Fibroblast of the aortic adventitia (primary cell): ENCODE data around the gene NRCAM. TPM values are rescaled to one million over a fixed set of nuclear protein-coding genes. Genes with fewer than 3 reads are reported as not detected.

ENCODE experiments used
- DNase-seq: peaks from one replicate; pipeline ENCODE4 v3.0.0-alpha.2; 2010; ENCODE audit warnings: low read depth
- H3K4me3 ChIP-seq: 2 replicates; pipeline ENCODE4 v1.5.1; 2011; ENCODE audit warnings: low read depth, mild to moderate bottlenecking, control low read depth, low read length, moderate library complexity
- CTCF ChIP-seq: IDR thresholded peaks from 2 replicates; pipeline ENCODE4 v1.5.1; 2011; ENCODE audit warnings: mild to moderate bottlenecking, low read length, control low read depth, inconsistent platforms; ENCODE audit not compliant: insufficient read depth
- total RNA-seq: library from RNA; depleted of rRNA; stranded (reverse); fragments of >200 nt; gene quantifications from 2 replicates; pipeline ENCODE4 v1.2.3, GENCODE V29; 2012; ENCODE audit warnings: low replicate concordance

The NRCAM gene
- total RNA-seq, 1 donor, result 2.3 TPM

DNA sequence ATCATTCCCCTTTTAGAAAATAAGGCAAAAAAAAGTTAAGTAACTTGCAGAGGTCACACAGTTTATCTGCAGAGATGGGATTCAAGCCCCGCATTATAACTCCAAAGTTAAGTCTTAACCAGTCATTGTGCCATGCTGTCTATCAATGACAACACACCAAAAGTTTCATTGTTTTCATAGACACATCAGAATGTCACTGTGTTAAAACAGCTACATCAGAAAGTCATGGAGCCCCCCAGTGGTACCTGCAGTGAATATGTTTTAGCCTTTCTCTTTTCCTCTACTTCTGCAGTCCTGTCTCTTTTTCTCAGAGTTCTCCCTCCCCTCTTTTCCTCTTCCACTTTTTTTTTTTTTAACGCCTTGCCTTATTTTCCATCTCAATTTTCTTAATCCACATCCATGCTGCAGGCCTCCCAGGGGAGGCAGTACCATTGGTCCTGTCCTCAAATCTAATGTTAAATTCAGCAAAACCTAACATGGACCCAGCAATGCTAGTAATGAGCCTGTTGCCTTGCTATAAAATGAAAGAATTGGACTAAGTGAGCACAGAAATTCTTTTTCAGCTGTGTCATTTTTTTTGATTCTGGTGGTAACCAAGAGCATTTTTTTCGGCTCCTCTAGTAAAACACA, 3.8 kb upstream of the NRCAM start:
- no peak overlapping the region for H3K4me3 ChIP-seq
- TF ChIP-seq CTCF, result peak; percentile 66
- peak; percentile 56 for DNase-seq

- no peak overlapping the region for H3K4me3 ChIP-seq
- no peak for DNase-seq
- no peak for TF ChIP-seq CTCF
Measured at GRCh38 chr7:108457871-108458270, 1.6 kb upstream of the NRCAM start.

DNA sequence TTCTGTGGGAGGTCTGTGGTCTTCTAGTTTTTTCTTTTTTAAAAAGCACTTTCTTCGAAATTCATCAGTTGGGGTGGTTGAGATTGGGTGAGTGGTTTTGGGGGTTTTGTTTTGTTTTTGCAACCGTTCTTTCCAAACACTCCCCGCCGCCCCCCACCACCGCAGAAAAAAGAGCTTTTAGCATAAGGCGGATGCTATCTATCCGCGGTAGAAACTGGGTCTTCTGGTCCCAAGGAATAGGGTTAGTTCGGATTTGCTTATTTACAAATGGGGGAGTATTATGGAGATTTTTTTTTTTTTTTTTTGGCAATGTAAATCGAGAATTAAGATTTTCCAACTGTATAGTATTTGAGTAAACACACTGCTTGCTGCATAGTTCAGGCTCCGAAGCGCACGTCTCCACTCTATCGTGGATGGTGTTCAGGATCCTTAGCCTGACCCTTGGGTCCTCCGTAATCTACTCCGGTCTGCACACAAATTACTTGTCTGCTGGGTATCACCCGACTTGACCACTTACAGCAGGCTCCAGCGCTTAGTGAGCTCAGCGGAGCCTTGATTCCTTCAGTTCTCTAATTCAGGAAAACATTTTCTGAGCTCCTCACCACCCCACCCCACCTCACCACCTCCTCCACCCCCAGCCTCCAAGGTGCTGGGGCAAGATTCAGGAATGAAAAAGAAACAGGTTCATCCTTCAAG, 757 bp upstream of the NRCAM start:
- H3K4me3 ChIP-seq, result peak overlapping the region; percentile 74
- no peak for DNase-seq

DNA sequence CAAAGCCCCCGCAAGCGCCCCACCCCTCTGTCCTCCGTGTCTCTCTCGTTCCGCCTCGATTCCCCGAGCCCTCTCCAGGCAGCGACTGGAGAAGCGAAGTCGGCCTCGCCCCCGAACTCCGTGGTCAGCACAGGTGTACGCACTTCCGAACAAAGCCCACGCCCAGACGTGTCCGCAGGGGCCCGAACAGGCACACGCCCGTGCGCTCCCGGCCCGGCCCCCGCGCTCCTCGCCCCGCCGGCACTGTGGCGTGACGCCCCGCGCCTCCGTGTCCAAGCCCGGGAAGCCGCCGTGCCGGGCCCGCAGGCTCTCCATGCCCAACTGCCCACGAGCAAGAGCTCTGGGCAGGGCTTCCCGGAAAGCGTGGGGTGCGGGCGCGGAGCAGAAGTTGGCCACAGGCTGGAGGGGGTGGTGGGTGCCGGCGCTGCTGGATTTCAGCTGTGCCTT, 662 bp downstream of the NRCAM start:
- peak overlapping the region; percentile 74 for H3K4me3 ChIP-seq
- no peak for DNase-seq
- TF ChIP-seq CTCF, result no peak

More for the DNA sequence above, 757 bp upstream of the NRCAM start:
- no peak for TF ChIP-seq CTCF

- DNase-seq, result peak; percentile 37
Measured at GRCh38 chr7:108454674-108455550, 1.3 kb downstream of the NRCAM start.

More at GRCh38 chr7:108454674-108455550, 1.3 kb downstream of the NRCAM start:
- no peak for TF ChIP-seq CTCF
- peak overlapping the region; percentile 74 for H3K4me3 ChIP-seq
